K562 (cell line): Measurements from ENCODE around the gene RUNDC1. TPM values are rescaled to one million over a fixed set of nuclear protein-coding genes. Genes with fewer than 3 reads are reported as not detected.

Experiments
- C11orf30 ChIP-seq: fragments of 450-650 bp; IDR thresholded peaks from 2 replicates; pipeline ENCODE4 v1.6.1; 2016; ENCODE audit warnings: low read depth, mild to moderate bottlenecking
- CEBPZ ChIP-seq: fragments of 150-350 bp; IDR thresholded peaks from 2 replicates; pipeline ENCODE4 v1.6.1; 2014; ENCODE audit warnings: low read depth, mild to moderate bottlenecking, low read length, borderline replicate concordance
- FOXM1 ChIP-seq, 2 experiments: fragments of 450-650 bp in 1 of 2; sonication (generic) in 1 of 2; formaldehyde crosslinking in 1 of 2; IDR thresholded peaks; 2 replicates each; pipeline versions ENCODE4 v1.6.1 to v1.9.0; 2017 to 2022; ENCODE audit warnings: low read depth in 2 of 2, mild to moderate bottlenecking in 2 of 2, missing genetic modification reagents in 1 of 2, moderate library complexity in 1 of 2
- GATA2 ChIP-seq: sonication (generic); formaldehyde crosslinking; IDR thresholded peaks from 2 replicates; pipeline ENCODE4 v1.4.0; 2020; ENCODE audit warnings: mild to moderate bottlenecking, missing genetic modification reagents
- HDAC1 ChIP-seq, 2 experiments: fragments of 450-650 bp; IDR thresholded peaks; 2 replicates each; pipeline ENCODE4 v1.6.1; 2016 to 2017; ENCODE audit warnings: inconsistent platforms in 1 of 2, mild to moderate bottlenecking in 1 of 2, moderate library complexity in 1 of 2
- ILF3 ChIP-seq: fragments of 450-650 bp; IDR thresholded peaks from 2 replicates; pipeline ENCODE4 v1.6.1; 2018; ENCODE audit warnings: antibody characterized with exemption, mild to moderate bottlenecking, moderate library complexity, borderline replicate concordance
- KDM5B ChIP-seq: fragments of 200-600 bp; sonication (generic); IDR thresholded peaks from 2 replicates; pipeline ENCODE4 v1.6.1; 2012; ENCODE audit warnings: low read depth, mild to moderate bottlenecking, moderate library complexity, low read length, control low read depth, inconsistent platforms; ENCODE audit not compliant: insufficient replicate concordance
- MCM2 ChIP-seq: fragments of 450-650 bp; IDR thresholded peaks from 2 replicates; pipeline ENCODE4 v1.6.1; 2017; ENCODE audit warnings: low read depth, mild to moderate bottlenecking
- NR0B1 ChIP-seq: fragments of 450-650 bp; IDR thresholded peaks from one replicate; pipeline ENCODE4 v1.6.1; 2018; ENCODE audit warnings: mild to moderate bottlenecking, moderate library complexity; ENCODE audit not compliant: partially characterized antibody
- PHF20 ChIP-seq: fragments of 450-650 bp; IDR thresholded peaks from 2 replicates; pipeline ENCODE4 v1.6.1; 2018; ENCODE audit not compliant: partially characterized antibody
- PHTF2 ChIP-seq: fragments of 250-450 bp; sonication (Bioruptor Pico); IDR thresholded peaks from 2 replicates; pipeline ENCODE4 v1.5.0; 2021; ENCODE audit warnings: mild to moderate bottlenecking
- PKNOX1 ChIP-seq: fragments of 450-650 bp; IDR thresholded peaks from 2 replicates; pipeline ENCODE4 v1.6.1; 2016
- SMARCC2 ChIP-seq: fragments of 450-650 bp; IDR thresholded peaks from 2 replicates; pipeline ENCODE4 v1.6.1; 2017; ENCODE audit warnings: antibody characterized with exemption, moderate library complexity, mild to moderate bottlenecking, low read depth
- TRIM24 ChIP-seq, 2 experiments: fragments of 450-650 bp; IDR thresholded peaks; 2 replicates each; pipeline ENCODE4 v1.6.1; 2016
- ZBTB8A ChIP-seq: fragments of 450-650 bp; IDR thresholded peaks from 2 replicates; pipeline ENCODE4 v1.6.1; 2018; ENCODE audit warnings: mild to moderate bottlenecking, moderate library complexity; ENCODE audit not compliant: partially characterized antibody
- ZNF354B ChIP-seq: fragments of 250-450 bp; sonication (Bioruptor Pico); IDR thresholded peaks from 2 replicates; pipeline ENCODE4 v1.4.0; 2020
- ZNF589 ChIP-seq: fragments of 200-800 bp; sonication (Bioruptor generic); IDR thresholded peaks from 2 replicates; pipeline ENCODE4 v1.6.1; 2016; ENCODE audit warnings: low read depth, missing genetic modification characterization, missing compliant biosample characterization
- ZNF609 ChIP-seq: sonication (generic); formaldehyde crosslinking; IDR thresholded peaks from 2 replicates; pipeline ENCODE4 v1.8.1; 2023; ENCODE audit warnings: missing genetic modification reagents, mild to moderate bottlenecking, borderline replicate concordance
- polyA plus RNA-seq, 8 experiments: library from polyadenylated mRNA; depleted of rRNA in 4 of 8; stranded (reverse) in 5 of 8; unstranded in 3 of 8; fragments of >200 nt; fragmentation: Nextera tagmentation in 2 of 8; fragmentation: Illumina TruSeq in 1 of 8; extraction: Ambion mirVana in 2 of 8; extraction: Trizol in 1 of 8; gene quantifications; 2 replicates each; pipeline versions ENCODE4 v1.2.1 to v1.2.3, GENCODE V29; 2011 to 2014; ENCODE audit warnings: inconsistent platforms in 1 of 8, missing spikeins in 1 of 8
- total RNA-seq, 7 experiments: library from RNA; depleted of rRNA in 6 of 7; stranded (reverse); fragments of >200 nt in 6 of 7; fragmentation: Illumina TruSeq in 2 of 7; extraction: Trizol in 2 of 7; gene quantifications; 2 replicates each; pipeline versions ENCODE4 v1.2.1 to v1.2.3, GENCODE V29; 2011 to 2021; ENCODE audit warnings: low replicate concordance in 1 of 7

Gene RUNDC1
- total and polyA plus RNA-seq, 9 of the 15 experiments (the other 6 are each of a cell fraction or from before 2014, with no cell fraction given): 3.4 to 12.6 (median 9.4) TPM

GRCh38 chr17:42969001-42969581, 11.3 kb upstream of the RUNDC1 start (continued):
- TF ChIP-seq ZNF609: no peak
- TF ChIP-seq SMARCC2: no peak
- no peak for TF ChIP-seq ZBTB8A
- TF ChIP-seq C11orf30: peak; percentile 25; the same call in 1 of the 2 replicates
- no peak for TF ChIP-seq PHTF2 (CRISPR knock-in tag)
- TF ChIP-seq CEBPZ: no peak
- no peak for TF ChIP-seq GATA2 (CRISPR knock-in tag)
- no peak for TF ChIP-seq ZNF589 (CRISPR knock-in tag)
- TF ChIP-seq NR0B1: no peak
- no peak for TF ChIP-seq HDAC1 (IDR thresholded peaks at IDR 0.05)
- TF ChIP-seq PHF20: no peak
- TF ChIP-seq TRIM24 (IDR thresholded peaks at IDR 0.05): no peak
- TF ChIP-seq PKNOX1: peak; percentile 45; the same call in 1 of the 2 replicates
- TF ChIP-seq ZNF354B (CRISPR knock-in tag): no peak
- TF ChIP-seq MCM2: no peak
- TF ChIP-seq ILF3: no peak
- TF ChIP-seq FOXM1 (IDR thresholded peaks at IDR 0.05; ENCODE audit: low read depth): no peak
- TF ChIP-seq FOXM1 (CRISPR knock-in tag; IDR thresholded peaks at IDR 0.05; ENCODE audit: low read depth): no peak
- no peak for TF ChIP-seq KDM5B
